ENCODE results near the gene PALM. TPM values are rescaled to one million over a fixed set of nuclear protein-coding genes. Genes with fewer than 3 reads are reported as not detected.

Gene PALM
- total RNA-seq, 2 experiments from 2014 or later, result not detected

DNA sequence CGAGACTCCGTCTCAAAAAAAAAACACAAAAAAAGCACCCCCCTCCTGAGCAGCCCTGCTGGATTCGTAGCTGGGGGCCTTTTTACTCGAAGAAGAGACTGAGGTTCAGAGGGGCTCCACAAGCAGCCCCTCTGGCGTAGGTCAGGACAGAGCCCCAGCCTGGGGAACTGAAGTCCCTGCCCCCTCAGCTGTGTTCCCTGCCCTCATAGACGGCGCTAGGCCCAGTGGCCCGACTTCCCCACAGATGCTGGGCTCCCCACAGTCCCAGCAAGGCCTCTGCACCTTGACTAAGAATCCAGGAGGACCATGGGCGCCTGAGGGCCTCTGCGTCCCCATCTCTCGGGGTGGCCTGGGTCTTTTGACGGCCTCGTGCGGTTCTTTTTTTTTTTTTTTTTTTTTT, 41.1 kb downstream of the PALM start:
- Mint-ChIP-seq H3K4me3 (no peak overlapping the region), H3K27ac (no peak overlapping the region), H3K36me3 (ENCODE audit: low read depth) (no peaks in the 10 kb centered on the region), H3K4me1 (no peaks in the 10 kb centered on the region), H3K9me3 (no peaks in the 10 kb centered on the region), H3K27me3 (no peaks in the 10 kb centered on the region)
- ChIA-PET CTCF (no interaction called here), POLR2A (no interaction called here)
- no peak for DNase-seq

DNA sequence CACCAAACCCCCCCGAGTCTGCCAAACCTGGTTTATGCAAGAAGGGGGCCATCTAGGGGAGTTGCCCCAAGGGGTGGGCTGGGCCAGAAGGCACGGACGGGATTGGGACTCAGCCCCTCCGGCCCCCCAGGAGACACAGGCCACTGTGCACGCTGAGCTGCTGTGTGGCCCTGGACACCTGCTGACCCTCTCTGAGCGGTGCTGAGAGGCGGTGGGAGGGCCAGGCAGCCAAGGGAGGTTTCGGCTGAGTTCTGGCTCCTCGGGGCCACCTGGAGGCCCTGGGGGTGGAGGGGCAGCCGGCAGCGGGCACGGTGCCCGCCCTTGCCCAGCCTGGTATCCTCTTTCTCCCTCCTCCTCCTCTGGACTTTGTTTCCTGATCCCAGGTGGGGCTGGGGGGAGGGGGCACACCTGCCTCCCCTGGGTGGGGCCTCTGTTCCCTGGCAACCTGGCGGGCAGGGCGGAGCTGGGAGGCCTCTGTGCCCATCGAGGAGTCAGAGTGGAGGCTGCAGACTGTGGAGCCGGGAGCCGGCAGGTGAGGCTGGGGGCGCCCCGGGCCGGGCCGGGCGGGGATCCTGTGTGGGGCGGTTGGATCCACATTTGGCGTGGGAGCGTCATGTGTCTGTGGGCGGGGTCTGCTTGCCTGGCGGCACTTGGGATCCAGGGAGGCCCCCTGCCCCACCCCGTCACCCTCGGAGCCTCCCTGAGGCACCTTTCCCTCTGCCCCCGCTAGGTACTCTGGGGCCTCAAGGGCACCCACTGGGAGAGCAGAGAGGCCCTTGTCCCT, 42.1 kb downstream of the PALM start, which contains the start of gene MISP:
Gene MISP (plus strand): TSS at position 473 of the 784 bp plus-strand sequence. CDS start 5,835 bp downstream, outside the sequence.
- Mint-ChIP-seq H3K36me3 (ENCODE audit: low read depth) (no peaks in the 10 kb centered on the region), H3K27ac (no peak within 1 kb of the TSS), H3K27me3 (no peaks in the 10 kb centered on the region), H3K4me1 (no peaks in the 10 kb centered on the region), H3K9me3 (no peaks in the 10 kb centered on the region), H3K4me3 (no peak within 1 kb of the TSS)
- ChIA-PET CTCF (no interaction called here), POLR2A (no interaction called here)
- no peak for DNase-seq

DNA sequence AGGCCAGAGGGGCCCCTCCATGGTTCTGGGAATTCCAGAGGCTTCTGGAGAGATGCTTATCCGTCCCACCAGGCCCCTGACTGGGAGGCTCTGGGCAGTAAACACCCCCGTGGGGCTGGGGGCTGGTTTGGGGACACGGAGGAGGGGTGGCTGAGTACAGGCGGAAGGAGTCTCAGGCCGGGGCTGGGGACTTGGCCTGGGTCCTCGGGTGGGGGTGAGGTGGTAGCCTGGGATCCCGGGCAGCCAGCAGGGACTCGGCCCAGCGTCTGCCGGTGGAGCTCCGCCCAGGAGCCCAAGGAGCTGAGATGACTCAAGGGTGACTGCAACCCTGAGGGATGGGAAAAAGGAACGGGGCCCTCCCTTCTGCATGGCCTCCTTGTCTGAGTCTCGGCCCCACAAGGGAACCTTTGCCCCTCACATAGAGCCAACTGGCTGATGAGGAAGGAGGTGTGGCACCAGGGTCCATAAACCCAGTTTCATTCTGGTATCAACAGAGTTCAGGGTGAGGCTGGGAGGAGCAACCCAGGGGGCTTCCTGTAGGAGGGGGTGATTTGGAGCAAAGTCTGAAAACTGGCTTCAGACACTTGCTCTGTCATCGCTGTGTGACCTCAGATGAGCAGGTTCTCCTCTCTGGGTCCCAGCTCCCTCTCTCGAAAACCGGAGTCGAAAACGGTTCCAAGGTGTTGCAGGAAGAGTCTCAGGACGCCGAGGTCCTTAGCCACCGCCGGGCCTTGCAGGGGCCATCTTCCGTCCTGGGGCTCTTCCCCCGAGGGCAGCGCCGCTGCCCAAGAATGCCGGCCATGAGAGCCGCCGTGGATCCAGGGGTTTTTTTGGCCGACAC, 43.0 kb downstream of the PALM start:
- CTCF ChIA-PET, result no interaction called here
- Mint-ChIP-seq H3K27ac (no peak overlapping the region), H3K4me3 (no peak overlapping the region), H3K4me1 (no peaks in the 10 kb centered on the region), H3K9me3 (no peaks in the 10 kb centered on the region), H3K36me3 (ENCODE audit: low read depth) (no peaks in the 10 kb centered on the region), H3K27me3 (no peaks in the 10 kb centered on the region)
- POLR2A ChIA-PET, result no interaction called here
- DNase-seq, result no peak

DNA sequence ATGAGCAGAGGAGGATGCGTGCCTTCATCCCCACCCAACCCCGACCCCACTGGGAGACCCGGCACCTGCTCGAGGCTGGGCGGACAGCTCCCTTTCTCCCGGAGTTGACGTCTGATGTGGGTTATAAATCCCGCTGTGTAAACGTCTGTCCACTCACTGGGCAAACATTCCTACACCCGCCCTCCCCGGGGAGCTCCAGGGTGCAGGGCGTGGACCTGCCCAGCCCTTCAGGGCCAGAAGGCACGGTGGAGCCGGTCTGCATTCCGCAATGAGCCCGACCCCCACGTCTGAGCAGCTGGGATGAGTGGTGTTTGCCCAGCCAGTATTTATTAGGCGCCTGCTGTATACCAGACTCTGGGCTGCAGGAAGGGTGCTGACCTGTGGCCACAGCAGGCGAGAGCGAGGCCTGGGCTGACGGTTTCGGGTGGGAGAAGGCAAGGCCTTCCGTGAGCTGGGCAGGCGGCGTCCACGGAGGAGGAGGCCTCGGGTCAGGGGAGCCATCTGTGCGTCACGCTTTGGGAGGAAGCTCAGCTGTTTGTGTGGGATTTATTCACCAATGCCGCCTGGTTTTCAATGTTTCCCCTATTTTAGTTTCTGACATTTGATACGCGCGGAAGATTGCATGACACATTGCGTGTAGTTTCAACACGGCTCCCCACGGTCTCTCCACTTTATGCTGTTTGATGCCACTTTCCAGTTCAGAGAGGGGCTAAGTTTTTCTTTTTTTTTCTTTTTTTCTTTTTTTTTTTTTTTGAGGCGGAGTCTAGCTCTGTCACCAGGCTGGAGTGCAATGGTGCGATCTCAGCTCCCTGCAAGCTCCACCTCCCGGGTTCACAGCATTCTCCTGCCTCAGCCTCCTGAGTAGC, 44.1 kb downstream of the PALM start:
- Mint-ChIP-seq H3K4me3 (no peak overlapping the region), H3K9me3 (no peaks in the 10 kb centered on the region), H3K4me1 (no peaks in the 10 kb centered on the region), H3K27ac (no peak overlapping the region), H3K36me3 (ENCODE audit: low read depth) (no peaks in the 10 kb centered on the region), H3K27me3 (no peaks in the 10 kb centered on the region)
- DNase-seq, result no peak
- CTCF ChIA-PET, result no interaction called here
- POLR2A ChIA-PET, result no interaction called here

DNA sequence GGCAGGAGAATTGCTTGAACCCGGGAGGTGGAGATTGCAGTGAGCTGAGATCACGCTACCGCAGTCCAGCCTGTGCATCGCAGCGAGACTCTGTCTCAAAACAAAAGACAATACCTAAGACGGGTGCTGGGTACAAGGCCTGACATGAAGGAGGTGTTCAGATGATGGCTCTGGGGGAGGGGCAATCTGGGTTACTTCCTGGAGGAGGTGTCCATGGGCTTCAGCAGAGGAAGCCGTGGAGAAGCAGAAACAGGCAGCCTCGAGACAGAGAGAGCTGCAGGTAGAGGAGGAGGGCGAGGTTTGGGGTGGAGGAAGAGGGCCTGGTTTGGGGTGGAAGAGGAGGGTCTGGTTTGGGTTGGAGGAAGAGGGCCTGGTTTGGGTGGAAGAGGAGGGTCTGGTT, 45.8 kb downstream of the PALM start:
- no peak overlapping the region for H3K4me3 Mint-ChIP-seq
- ChIA-PET CTCF (interaction anchor here (1.1 kb wide), 1 partner anchor 20 kb away, joined by 4 read pairs; no protein-coding TSS in a partner anchor), POLR2A (no interaction called here)
- H3K9me3 Mint-ChIP-seq, result peaks cover 5% of the 10 kb centered on the region
- H3K27me3 Mint-ChIP-seq, result no peaks in the 10 kb centered on the region
- peaks cover 3% of the 10 kb centered on the region for H3K36me3 Mint-ChIP-seq (ENCODE audit: low read depth)
- H3K27ac Mint-ChIP-seq, result no peak overlapping the region
- no peaks in the 10 kb centered on the region for H3K4me1 Mint-ChIP-seq
- DNase-seq, result no peak

DNA sequence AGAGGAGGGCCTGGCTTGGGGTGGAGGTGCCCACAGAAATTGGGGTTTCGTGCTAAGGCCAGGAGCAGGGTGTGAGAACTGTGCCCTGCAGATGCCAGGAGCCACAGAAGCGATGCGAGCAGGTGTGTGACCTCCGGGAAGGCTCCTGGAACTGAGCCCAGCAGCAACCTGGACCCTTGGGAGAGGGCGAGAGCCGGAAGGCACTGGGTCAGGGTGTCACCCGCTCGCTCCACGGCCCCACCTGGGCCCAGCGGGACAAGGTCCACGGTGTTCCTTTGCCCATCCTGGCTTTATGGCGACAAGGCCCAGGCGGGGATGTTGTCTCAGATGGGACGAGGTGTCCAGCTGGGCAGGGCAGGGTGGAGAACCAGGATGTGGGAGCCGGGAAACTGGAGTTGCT, 46.3 kb downstream of the PALM start:
- H3K4me1 Mint-ChIP-seq, result no peaks in the 10 kb centered on the region
- ChIA-PET CTCF (interaction anchor here (0.6 kb wide), 2 partner anchors 19 to 99 kb away, joined by 3 read pairs; no protein-coding TSS in a partner anchor), POLR2A (no interaction called here)
- H3K27me3 Mint-ChIP-seq, result no peaks in the 10 kb centered on the region
- no peak overlapping the region for H3K27ac Mint-ChIP-seq
- H3K9me3 Mint-ChIP-seq, result peaks cover 8% of the 10 kb centered on the region
- no peak overlapping the region for H3K4me3 Mint-ChIP-seq
- H3K36me3 Mint-ChIP-seq (ENCODE audit: low read depth), result peaks cover 3% of the 10 kb centered on the region
- no peak for DNase-seq

DNA sequence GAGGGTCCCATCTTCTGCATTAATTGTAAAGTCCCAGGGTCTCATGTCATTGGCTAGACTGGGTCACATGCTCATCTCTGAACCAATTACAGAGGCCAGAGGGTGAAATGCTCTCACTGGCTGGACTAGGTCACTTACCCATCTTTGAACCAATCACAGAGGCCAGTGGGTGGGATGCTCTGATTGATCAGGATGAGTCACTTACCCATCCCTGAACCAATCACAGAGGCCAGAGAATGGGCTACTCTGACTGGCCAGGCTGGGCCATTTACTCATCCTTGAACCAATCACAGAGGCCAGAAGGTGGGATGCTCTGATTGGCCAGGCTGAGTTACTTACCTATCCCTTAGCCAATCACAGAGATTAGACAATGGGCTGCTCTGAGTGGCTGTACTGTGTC, 47.5 kb downstream of the PALM start:
- H3K4me3 Mint-ChIP-seq, result no peak overlapping the region
- H3K9me3 Mint-ChIP-seq, result peaks cover 8% of the 10 kb centered on the region
- POLR2A ChIA-PET, result no interaction called here
- no peak for DNase-seq
- CTCF ChIA-PET, result no interaction called here
- H3K36me3 Mint-ChIP-seq (ENCODE audit: low read depth), result peaks cover 3% of the 10 kb centered on the region
- H3K4me1 Mint-ChIP-seq, result no peaks in the 10 kb centered on the region
- H3K27me3 Mint-ChIP-seq, result no peaks in the 10 kb centered on the region
- H3K27ac Mint-ChIP-seq, result no peak overlapping the region

DNA sequence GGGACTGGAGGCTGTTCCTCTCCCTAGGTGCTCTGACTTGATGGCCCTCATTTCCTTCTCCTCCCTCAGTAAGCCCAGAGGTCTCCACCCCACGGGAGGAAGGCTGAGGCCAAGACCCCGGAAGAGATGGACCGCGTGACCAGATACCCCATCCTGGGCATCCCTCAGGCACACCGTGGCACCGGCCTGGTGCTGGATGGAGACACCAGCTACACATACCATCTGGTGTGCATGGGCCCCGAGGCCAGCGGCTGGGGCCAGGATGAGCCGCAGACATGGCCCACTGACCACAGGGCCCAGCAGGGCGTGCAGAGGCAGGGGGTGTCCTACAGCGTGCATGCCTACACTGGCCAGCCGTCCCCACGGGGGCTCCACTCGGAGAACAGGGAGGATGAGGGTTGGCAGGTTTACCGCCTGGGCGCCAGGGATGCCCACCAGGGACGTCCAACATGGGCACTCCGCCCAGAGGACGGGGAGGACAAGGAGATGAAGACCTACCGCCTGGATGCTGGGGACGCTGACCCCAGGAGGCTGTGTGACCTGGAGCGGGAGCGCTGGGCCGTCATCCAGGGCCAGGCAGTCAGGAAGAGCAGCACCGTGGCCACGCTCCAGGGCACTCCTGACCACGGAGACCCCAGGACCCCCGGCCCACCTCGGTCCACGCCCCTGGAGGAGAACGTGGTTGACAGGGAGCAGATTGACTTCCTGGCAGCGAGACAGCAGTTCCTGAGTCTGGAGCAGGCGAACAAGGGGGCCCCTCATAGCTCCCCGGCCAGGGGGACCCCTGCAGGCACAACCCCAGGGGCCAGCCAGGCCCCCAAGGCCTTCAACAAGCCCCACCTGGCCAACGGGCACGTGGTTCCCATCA, 48.3 kb downstream of the PALM start:
- CTCF ChIA-PET, result no interaction called here
- no peaks in the 10 kb centered on the region for H3K4me1 Mint-ChIP-seq
- POLR2A ChIA-PET, result no interaction called here
- H3K4me3 Mint-ChIP-seq, result no peak overlapping the region
- H3K9me3 Mint-ChIP-seq, result peaks cover 8% of the 10 kb centered on the region
- H3K27me3 Mint-ChIP-seq, result no peaks in the 10 kb centered on the region
- H3K27ac Mint-ChIP-seq, result no peak overlapping the region
- no peak for DNase-seq
- H3K36me3 Mint-ChIP-seq (ENCODE audit: low read depth), result peaks cover 3% of the 10 kb centered on the region

DNA sequence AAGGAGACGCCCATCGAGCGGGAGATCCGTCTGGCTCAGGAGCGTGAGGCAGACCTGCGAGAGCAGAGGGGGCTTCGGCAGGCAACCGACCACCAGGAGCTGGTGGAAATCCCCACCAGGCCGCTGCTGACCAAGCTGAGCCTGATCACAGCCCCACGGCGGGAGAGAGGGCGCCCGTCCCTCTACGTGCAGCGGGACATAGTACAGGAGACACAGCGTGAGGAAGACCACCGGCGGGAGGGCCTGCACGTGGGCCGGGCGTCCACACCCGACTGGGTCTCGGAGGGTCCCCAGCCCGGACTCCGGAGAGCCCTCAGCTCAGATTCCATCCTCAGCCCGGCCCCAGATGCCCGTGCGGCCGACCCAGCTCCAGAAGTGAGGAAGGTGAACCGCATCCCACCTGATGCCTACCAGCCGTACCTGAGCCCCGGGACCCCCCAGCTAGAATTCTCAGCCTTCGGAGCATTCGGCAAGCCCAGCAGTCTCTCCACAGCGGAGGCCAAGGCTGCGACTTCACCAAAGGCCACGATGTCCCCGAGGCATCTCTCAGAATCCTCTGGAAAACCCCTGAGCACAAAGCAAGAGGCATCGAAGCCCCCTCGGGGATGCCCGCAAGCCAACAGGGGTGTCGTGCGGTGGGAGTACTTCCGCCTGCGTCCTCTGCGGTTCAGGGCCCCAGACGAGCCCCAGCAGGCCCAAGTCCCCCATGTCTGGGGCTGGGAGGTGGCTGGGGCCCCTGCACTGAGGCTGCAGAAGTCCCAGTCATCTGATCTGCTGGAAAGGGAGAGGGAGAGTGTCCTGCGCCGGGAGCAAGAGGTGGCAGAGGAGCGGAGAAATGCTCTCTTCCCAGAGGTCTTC, 49.3 kb downstream of the PALM start:
- ChIA-PET CTCF (no interaction called here), POLR2A (no interaction called here)
- Mint-ChIP-seq H3K27ac (no peak overlapping the region), H3K36me3 (ENCODE audit: low read depth) (peaks cover 3% of the 10 kb centered on the region), H3K4me3 (no peak overlapping the region), H3K4me1 (no peaks in the 10 kb centered on the region), H3K9me3 (peaks cover 8% of the 10 kb centered on the region), H3K27me3 (no peaks in the 10 kb centered on the region)
- no peak for DNase-seq

DNA sequence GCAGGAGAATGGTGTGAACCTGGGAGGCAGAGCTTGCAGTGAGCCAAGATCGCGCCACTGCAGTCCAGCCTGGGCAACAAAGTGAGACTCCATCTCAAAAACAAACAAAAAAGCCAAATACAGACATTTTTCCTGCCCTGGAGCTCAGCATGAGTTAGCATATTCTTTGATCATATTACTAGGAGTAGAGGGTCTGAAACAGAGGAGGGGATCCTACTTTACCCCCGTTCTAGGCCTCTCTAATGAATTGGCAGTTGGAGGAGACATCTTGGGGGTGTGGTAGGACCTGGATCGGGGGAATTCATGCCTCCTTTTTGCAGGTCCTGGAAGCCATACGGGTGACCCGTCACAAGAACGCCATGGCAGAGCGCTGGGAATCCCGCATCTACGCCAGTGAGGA, 54.4 kb downstream of the PALM start:
- ChIA-PET POLR2A (no interaction called here), CTCF (no interaction called here)
- H3K4me3 Mint-ChIP-seq, result no peak overlapping the region
- H3K27ac Mint-ChIP-seq, result no peak overlapping the region
- no peaks in the 10 kb centered on the region for H3K4me1 Mint-ChIP-seq
- peaks cover 3% of the 10 kb centered on the region for H3K36me3 Mint-ChIP-seq (ENCODE audit: low read depth)
- H3K9me3 Mint-ChIP-seq, result peaks cover 7% of the 10 kb centered on the region
- no peaks in the 10 kb centered on the region for H3K27me3 Mint-ChIP-seq
- DNase-seq, result no peak

DNA sequence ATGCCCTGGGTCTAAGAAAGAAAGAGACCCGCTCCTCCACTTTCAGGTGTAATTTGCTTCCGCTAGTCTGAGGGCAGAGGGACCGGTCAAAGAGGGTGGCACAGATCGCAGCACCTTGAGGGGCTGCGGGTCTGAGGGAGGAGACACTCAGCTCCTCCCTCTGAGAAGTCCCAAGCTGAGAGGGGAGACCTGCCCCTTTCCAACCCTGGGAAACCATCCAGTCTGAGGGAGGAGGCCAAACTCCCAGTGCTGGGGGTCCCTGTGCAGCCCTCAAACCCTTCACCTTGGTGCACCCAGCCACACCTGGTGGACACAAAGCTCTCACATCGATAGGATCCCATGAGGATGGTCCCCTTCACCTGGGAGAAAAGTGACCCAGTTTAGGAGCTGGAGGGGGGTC, 55.1 kb downstream of the PALM start:
- DNase-seq, result no peak
- H3K4me1 Mint-ChIP-seq, result no peaks in the 10 kb centered on the region
- H3K36me3 Mint-ChIP-seq (ENCODE audit: low read depth), result no peaks in the 10 kb centered on the region
- POLR2A ChIA-PET, result no interaction called here
- peaks cover 3% of the 10 kb centered on the region for H3K9me3 Mint-ChIP-seq
- H3K4me3 Mint-ChIP-seq, result no peak overlapping the region
- CTCF ChIA-PET, result interaction anchor here (0.6 kb wide), 1 partner anchor 756 kb away, joined by 3 read pairs; no protein-coding TSS in a partner anchor
- no peaks in the 10 kb centered on the region for H3K27me3 Mint-ChIP-seq
- no peak overlapping the region for H3K27ac Mint-ChIP-seq
